ENCODE data around the gene CAMK2A. TPM values are rescaled to one million over a fixed set of nuclear protein-coding genes. Genes with fewer than 3 reads are reported as not detected.

Gene CAMK2A
- total and polyA plus RNA-seq, 2 donors (not counting 1 experiment from before 2014, with no cell fraction given) = 2.1 to 3.1 TPM

GRCh38 chr5:150266871-150267291 lies 22.7 kb downstream of the CAMK2A start:
- no peak for DNase-seq (ENCODE audit: low read depth in 2 of 2)
- no peaks in the 10 kb centered on the region for H3K9me3 ChIP-seq (ENCODE audit: control insufficient read depth, insufficient read depth, low read depth, low read length)
- peaks cover 29% of the 10 kb centered on the region for H3K4me1 ChIP-seq (ENCODE audit: control insufficient read depth, extremely low read depth, insufficient read depth, low read length)
- no peak overlapping the region for H3K4me2 ChIP-seq (ENCODE audit: extremely low read depth, insufficient read depth, low read length)
- no peak overlapping the region for H3K27ac ChIP-seq (ENCODE audit: insufficient read depth, low read length)
- TF ChIP-seq CTCF (conservative IDR thresholded peaks at IDR 0.05 in 1 of 2, IDR thresholded peaks at IDR 0.05 in 1 of 2; ENCODE audit: low read depth in 1 of 2, low read length in 2 of 2) (no peak), EZH2 (IDR thresholded peaks at IDR 0.05; ENCODE audit: low read length, missing control alignments) (no peak)
- H3K36me3 ChIP-seq (ENCODE audit: control insufficient read depth, insufficient read depth, low read length) = no peaks in the 10 kb centered on the region
- no peak overlapping the region for H2AFZ ChIP-seq (ENCODE audit: low read length)
- H3K79me2 ChIP-seq (ENCODE audit: control insufficient read depth, insufficient read depth, low read length) = no peaks in the 10 kb centered on the region
- no peak overlapping the region for H3K9ac ChIP-seq (ENCODE audit: insufficient read depth, low read length)
- H3K27me3 ChIP-seq (ENCODE audit: control insufficient read depth, insufficient read depth, low read length) = no peaks in the 10 kb centered on the region
- no peaks in the 10 kb centered on the region for H4K20me1 ChIP-seq (ENCODE audit: control insufficient read depth, extremely low read depth, insufficient read depth, low read length)
- no peak overlapping the region for H3K4me3 ChIP-seq (replicated peaks in 1 of 4; ENCODE audit: control extremely low read depth in 1 of 4, insufficient read depth in 1 of 4, low read depth in 3 of 4, low read length in 4 of 4)

- TF ChIP-seq CTCF (conservative IDR thresholded peaks at IDR 0.05 in 1 of 2, IDR thresholded peaks at IDR 0.05 in 1 of 2; ENCODE audit: low read depth in 1 of 2, low read length in 2 of 2) = no peak
- no peak for TF ChIP-seq EZH2 (IDR thresholded peaks at IDR 0.05; ENCODE audit: low read length, missing control alignments)
- H3K36me3 ChIP-seq (ENCODE audit: control insufficient read depth, insufficient read depth, low read length) = no peaks in the 10 kb centered on the region
- no peak overlapping the region for H3K4me2 ChIP-seq (ENCODE audit: extremely low read depth, insufficient read depth, low read length)
- H3K27ac ChIP-seq (ENCODE audit: insufficient read depth, low read length) = no peak overlapping the region
- H3K9me3 ChIP-seq (ENCODE audit: control insufficient read depth, insufficient read depth, low read depth, low read length) = no peaks in the 10 kb centered on the region
- H3K9ac ChIP-seq (ENCODE audit: insufficient read depth, low read length) = no peak overlapping the region
- DNase-seq (ENCODE audit: low read depth in 2 of 2) = no peak
- H2AFZ ChIP-seq (ENCODE audit: low read length) = no peak overlapping the region
- peaks cover 39% of the 10 kb centered on the region for H3K4me1 ChIP-seq (ENCODE audit: control insufficient read depth, extremely low read depth, insufficient read depth, low read length)
- no peak overlapping the region for H3K4me3 ChIP-seq (replicated peaks in 1 of 4; ENCODE audit: control extremely low read depth in 1 of 4, insufficient read depth in 1 of 4, low read depth in 3 of 4, low read length in 4 of 4)
- no peaks in the 10 kb centered on the region for H3K79me2 ChIP-seq (ENCODE audit: control insufficient read depth, insufficient read depth, low read length)
- H4K20me1 ChIP-seq (ENCODE audit: control insufficient read depth, extremely low read depth, insufficient read depth, low read length) = no peaks in the 10 kb centered on the region
- H3K27me3 ChIP-seq (ENCODE audit: control insufficient read depth, insufficient read depth, low read length) = no peaks in the 10 kb centered on the region
These were observed 23.6 kb downstream of the CAMK2A start for GRCh38 chr5:150265870-150266383.

- H3K36me3 ChIP-seq (ENCODE audit: control insufficient read depth, insufficient read depth, low read length) = no peaks in the 10 kb centered on the region
- no peaks in the 10 kb centered on the region for H3K79me2 ChIP-seq (ENCODE audit: control insufficient read depth, insufficient read depth, low read length)
- H3K4me3 ChIP-seq (replicated peaks in 1 of 4; ENCODE audit: control extremely low read depth in 1 of 4, insufficient read depth in 1 of 4, low read depth in 3 of 4, low read length in 4 of 4) = no peak overlapping the region
- H3K9me3 ChIP-seq (ENCODE audit: control insufficient read depth, insufficient read depth, low read depth, low read length) = no peaks in the 10 kb centered on the region
- peaks cover 37% of the 10 kb centered on the region for H3K4me1 ChIP-seq (ENCODE audit: control insufficient read depth, extremely low read depth, insufficient read depth, low read length)
- no peaks in the 10 kb centered on the region for H4K20me1 ChIP-seq (ENCODE audit: control insufficient read depth, extremely low read depth, insufficient read depth, low read length)
- H3K27me3 ChIP-seq (ENCODE audit: control insufficient read depth, insufficient read depth, low read length) = no peaks in the 10 kb centered on the region
- H2AFZ ChIP-seq (ENCODE audit: low read length) = no peak overlapping the region
- TF ChIP-seq EZH2 (IDR thresholded peaks at IDR 0.05; ENCODE audit: low read length, missing control alignments) (no peak), CTCF (conservative IDR thresholded peaks at IDR 0.05 in 1 of 2, IDR thresholded peaks at IDR 0.05 in 1 of 2; ENCODE audit: low read depth in 1 of 2, low read length in 2 of 2) (no peak)
- peak overlapping the region; percentile 1 for H3K9ac ChIP-seq (ENCODE audit: insufficient read depth, low read length)
- H3K4me2 ChIP-seq (ENCODE audit: extremely low read depth, insufficient read depth, low read length) = no peak overlapping the region
- DNase-seq (ENCODE audit: low read depth in 2 of 2) = no peak
- H3K27ac ChIP-seq (ENCODE audit: insufficient read depth, low read length) = peak overlapping the region; percentile 52
These were observed 24.6 kb downstream of the CAMK2A start for GRCh38 chr5:150264667-150265603.

All from fibroblast of lung (primary cell).